Aorta (tissue), 5 donors: ENCODE measurements around the gene BGN. TPM values are rescaled to one million over a fixed set of nuclear protein-coding genes. Genes with fewer than 3 reads are reported as not detected.

ENCODE experiments used
- ATAC-seq: fragments of 200-7000 bp; cut with Tn5 transposase; one replicate; pipeline ENCODE4 v1.9.1; 2022; ENCODE audit warnings: moderate library complexity; ENCODE audit not compliant: low FRiP score
- DNase-seq, 2 donors: peaks; one replicate each; pipeline ENCODE4 v3.0.0-alpha.2; 2020
- H3K27ac ChIP-seq, 2 donors: one replicate each; pipeline ENCODE4 v1.5.1; 2013; ENCODE audit warnings: low read length in 2 of 2, mild to moderate bottlenecking in 2 of 2, moderate library complexity in 2 of 2, control low read depth in 1 of 2, inconsistent platforms in 1 of 2, low read depth in 1 of 2
- H3K27me3 ChIP-seq, 2 donors: one replicate each; pipeline ENCODE4 v1.6.1; 2013; ENCODE audit warnings: control low read depth in 1 of 2, low read length in 1 of 2, mild to moderate bottlenecking in 1 of 2, moderate library complexity in 1 of 2; ENCODE audit not compliant: insufficient read depth in 2 of 2, control insufficient read depth in 1 of 2
- H3K36me3 ChIP-seq, 2 donors: one replicate each; pipeline ENCODE4 v1.6.1; 2013; ENCODE audit warnings: control low read depth in 1 of 2, low read length in 1 of 2, mild to moderate bottlenecking in 1 of 2; ENCODE audit not compliant: insufficient read depth in 2 of 2, control insufficient read depth in 1 of 2
- H3K4me1 ChIP-seq, 2 donors: one replicate each; pipeline ENCODE4 v1.6.1; 2013; ENCODE audit warnings: low read length in 2 of 2, control low read depth in 1 of 2, mild to moderate bottlenecking in 1 of 2, moderate library complexity in 1 of 2; ENCODE audit not compliant: insufficient read depth in 2 of 2, control insufficient read depth in 1 of 2
- H3K4me3 ChIP-seq, 2 donors: one replicate each; pipeline ENCODE4 v1.5.1; 2013; ENCODE audit warnings: low read length in 2 of 2, control low read depth in 1 of 2, mild to moderate bottlenecking in 1 of 2
- H3K9me3 ChIP-seq: one replicate; pipeline ENCODE4 v1.6.1; 2013; ENCODE audit warnings: mild to moderate bottlenecking, low read length; ENCODE audit not compliant: control insufficient read depth
- WGBS, 2 donors: extraction: QIAGEN DNeasy Blood & Tissue Kit; methylation state at CpG; one replicate each; pipeline ENCODE4 v1.1.7; 2013; 5-methylcytosine and 5-hydroxymethylcytosine counted together
- intact Hi-C, 2 donors: fragments of 100-400 bp; cut with DNase I; formaldehyde crosslinking; loops; one replicate each; pipeline versions ENCODE4 v1.14.2 to v1.15.0; 2022
- polyA plus RNA-seq, 2 donors: library from polyadenylated mRNA; stranded (reverse); fragments of 200-250 nt; gene quantifications; one replicate each; pipeline ENCODE4 v1.2.3, GENCODE V29; 2013
- total RNA-seq, 2 donors: library from RNA; stranded (reverse); fragmentation: NEBNext Ultra II Directional; extraction: Animal tissue kit (Norgen Biotek cat#: 25700); gene quantifications; one replicate each; pipeline ENCODE4 v1.2.1, GENCODE V29; 2021
- donor health status: healthy with polysubstance abuse.
- donor health status: Bipolar disorder and iron deficiency.
- donor health status: DM: no; HTN: no; CAD: no.
- donor health status: DM: no; HTN: no; CAD: no.
- donor health status: DM: yes; HTN: yes; CAD: no.

BGN gene
- total and polyA plus RNA-seq, 4 donors, result 1,177 to 3,171 (median 1,801) TPM

GRCh38 chrX:153457827-153458466, 36.8 kb upstream of the BGN start:
- 84 to 86% methylated on average over 17 of the region's 17 CpGs for WGBS, 2 donors
- no peaks in the 10 kb centered on the region for H3K36me3 ChIP-seq
- intact Hi-C loops, result no loop called here
- no peaks in the 10 kb centered on the region for H3K9me3 ChIP-seq
- no peak overlapping the region for H3K4me3 ChIP-seq
- DNase-seq (peak; percentile 25 to 59), ATAC-seq (no peak)
- H3K27ac ChIP-seq, result no peak overlapping the region
- no peaks in the 10 kb centered on the region for H3K4me1 ChIP-seq
- H3K27me3 ChIP-seq, result no peaks in the 10 kb centered on the region

GRCh38 chrX:153458476-153458875, 36.3 kb upstream of the BGN start:
- no peaks in the 10 kb centered on the region for H3K36me3 ChIP-seq
- no peaks in the 10 kb centered on the region for H3K27me3 ChIP-seq
- no peaks in the 10 kb centered on the region for H3K4me1 ChIP-seq
- no peak overlapping the region for H3K4me3 ChIP-seq
- H3K9me3 ChIP-seq, result no peaks in the 10 kb centered on the region
- DNase-seq (no peak), ATAC-seq (no peak)
- intact Hi-C loops, result no loop called here
- 89 to 93% methylated on average over 4 of the region's 4 CpGs for WGBS, 2 donors
- no peak overlapping the region for H3K27ac ChIP-seq

GRCh38 chrX:153459986-153460385, 34.8 kb upstream of the BGN start:
- no peak for DNase-seq
- 68 to 78% methylated on average over 4 of the region's 4 CpGs for WGBS, 2 donors
- Histone ChIP-seq H3K4me3 (no peak overlapping the region), H3K9me3 (no peaks in the 10 kb centered on the region), H3K4me1 (no peaks in the 10 kb centered on the region), H3K36me3 (no peaks in the 10 kb centered on the region), H3K27me3 (no peaks in the 10 kb centered on the region), H3K27ac (no peak overlapping the region)
- ATAC-seq, result no peak
- intact Hi-C loops, result loop anchor here in 1 of 2 donors (10.0 kb wide), 1 partner anchor 425 kb away; no protein-coding TSS in a partner anchor

GRCh38 chrX:153460826-153461225, 34.0 kb upstream of the BGN start:
- DNase-seq (peak in 1 of 2 donors; percentile 65), ATAC-seq (no peak)
- Histone ChIP-seq H3K27ac (no peak overlapping the region), H3K27me3 (no peaks in the 10 kb centered on the region), H3K36me3 (no peaks in the 10 kb centered on the region), H3K9me3 (no peaks in the 10 kb centered on the region), H3K4me1 (no peaks in the 10 kb centered on the region), H3K4me3 (no peak overlapping the region)
- WGBS, 2 donors, result 34 to 54% methylated on average over 7 of the region's 7 CpGs
- intact Hi-C loops, result loop anchor here in 1 of 2 donors (10.0 kb wide), 1 partner anchor 426 kb away; no protein-coding TSS in a partner anchor

- DNase-seq, result no peak
- H3K4me1 ChIP-seq, result no peaks in the 10 kb centered on the region
- no peaks in the 10 kb centered on the region for H3K9me3 ChIP-seq
- intact Hi-C loops, result loop anchor here in 1 of 2 donors (10.0 kb wide), 1 partner anchor 427 kb away; no protein-coding TSS in a partner anchor
- no peak overlapping the region for H3K27ac ChIP-seq
- H3K36me3 ChIP-seq, result no peaks in the 10 kb centered on the region
- no peaks in the 10 kb centered on the region for H3K27me3 ChIP-seq
- 91 to 92% methylated on average over 10 of the region's 10 CpGs for WGBS, 2 donors
- ATAC-seq, result no peak
- H3K4me3 ChIP-seq, result no peak overlapping the region
These were observed 32.5 kb upstream of the BGN start for GRCh38 chrX:153462291-153462690.

GRCh38 chrX:153463031-153463430, 31.7 kb upstream of the BGN start:
- Histone ChIP-seq H3K4me3 (no peak overlapping the region), H3K4me1 (no peaks in the 10 kb centered on the region), H3K27me3 (no peaks in the 10 kb centered on the region), H3K36me3 (no peaks in the 10 kb centered on the region), H3K9me3 (no peaks in the 10 kb centered on the region), H3K27ac (no peak overlapping the region)
- DNase-seq (no peak), ATAC-seq (no peak)
- intact Hi-C loops, result loop anchor here in 1 of 2 donors (10.0 kb wide), 1 partner anchor 428 kb away; no protein-coding TSS in a partner anchor
- WGBS, 2 donors, result 86 to 87% methylated on average over 6 of the region's 6 CpGs

- Histone ChIP-seq H3K27me3 (no peaks in the 10 kb centered on the region), H3K4me3 (no peak overlapping the region), H3K9me3 (no peaks in the 10 kb centered on the region), H3K27ac (no peak overlapping the region), H3K4me1 (no peaks in the 10 kb centered on the region), H3K36me3 (no peaks in the 10 kb centered on the region)
- WGBS, 2 donors, result 75 to 78% methylated on average over 12 of the region's 12 CpGs
- intact Hi-C loops, result loop anchor here in 1 of 2 donors (10.0 kb wide), 1 partner anchor 429 kb away; no protein-coding TSS in a partner anchor
- no peak for DNase-seq
- ATAC-seq, result no peak
These were observed 31.2 kb upstream of the BGN start for GRCh38 chrX:153463556-153463955.

- DNase-seq (no peak), ATAC-seq (no peak)
- 78 to 80% methylated on average over 5 of the region's 5 CpGs for WGBS, 2 donors
- Histone ChIP-seq H3K36me3 (no peaks in the 10 kb centered on the region), H3K4me3 (no peak overlapping the region), H3K9me3 (no peaks in the 10 kb centered on the region), H3K27me3 (no peaks in the 10 kb centered on the region), H3K4me1 (no peaks in the 10 kb centered on the region), H3K27ac (no peak overlapping the region)
- intact Hi-C loops, result loop anchor here in 1 of 2 donors (10.0 kb wide), 1 partner anchor 429 kb away; no protein-coding TSS in a partner anchor
These were observed 30.7 kb upstream of the BGN start for GRCh38 chrX:153464116-153464515.
